ENCODE results near the gene NELL1.
A peak's percentile ranks its signal among the peaks of the same experiment; 100 is the strongest.

The NELL1 gene

DNA sequence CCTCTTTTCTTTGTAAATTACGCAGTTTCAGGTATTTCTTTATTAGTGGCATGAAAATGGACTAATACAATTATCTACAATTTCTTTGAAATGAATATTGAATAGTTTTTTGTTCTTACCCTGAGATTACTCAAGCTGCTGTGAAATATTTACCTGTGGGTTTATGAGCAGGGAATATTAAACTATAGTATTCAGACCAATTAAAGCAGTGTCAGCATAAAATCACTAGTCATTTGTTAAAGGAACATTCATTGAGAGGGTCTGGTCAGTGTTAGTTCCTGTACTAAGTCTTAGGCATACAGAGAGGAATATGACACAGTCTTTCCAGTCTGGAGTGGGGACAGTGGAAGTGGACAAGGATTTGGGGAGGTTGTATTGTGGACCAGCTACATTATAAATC is 877.3 kb downstream of the NELL1 start:
- H3K4me3 Mint-ChIP-seq = no peak overlapping the region
- ATAC-seq (replicated peaks) (no peak), DNase-seq (no peak)
- no peaks in the 10 kb centered on the region for H3K27me3 Mint-ChIP-seq
- H3K9me3 Mint-ChIP-seq = peaks cover 1 to 4% of the 10 kb centered on the region in 2 donors
- H3K4me1 Mint-ChIP-seq = no peaks in the 10 kb centered on the region
- no peaks in the 10 kb centered on the region for H3K36me3 Mint-ChIP-seq
- H3K27ac Mint-ChIP-seq = no peak overlapping the region

- H3K4me3 Mint-ChIP-seq = no peak overlapping the region
- no peak for ATAC-seq (replicated peaks)
- no peak overlapping the region for H3K27ac Mint-ChIP-seq
- DNase-seq = no peak
- H3K4me1 Mint-ChIP-seq = no peaks in the 10 kb centered on the region
- no peaks in the 10 kb centered on the region for H3K36me3 Mint-ChIP-seq
- no peaks in the 10 kb centered on the region for H3K27me3 Mint-ChIP-seq
- H3K9me3 Mint-ChIP-seq = peaks cover 0 to 1% of the 10 kb centered on the region in 2 donors
These were observed 883.5 kb downstream of the NELL1 start for GRCh38 chr11:21552911-21553310.

DNA sequence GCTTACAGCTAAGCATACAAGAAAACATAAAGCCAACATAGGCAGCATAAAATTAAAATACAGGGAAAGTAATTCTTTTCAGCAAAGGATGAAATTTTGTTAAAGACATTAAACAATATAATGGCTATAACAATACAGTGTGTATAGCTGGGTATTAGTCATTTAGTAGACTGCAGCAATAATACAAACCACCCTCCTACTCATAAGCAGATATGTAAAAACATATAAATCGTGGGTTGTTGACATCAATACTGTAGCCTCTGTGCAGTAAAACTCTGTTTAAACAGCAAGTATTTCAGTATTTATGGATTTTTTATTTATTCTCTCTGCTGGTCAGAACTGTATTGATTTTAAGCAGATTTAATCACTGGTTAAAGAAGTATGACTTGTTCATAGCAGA is 884.4 kb downstream of the NELL1 start:
- H3K27ac Mint-ChIP-seq = no peak overlapping the region
- H3K9me3 Mint-ChIP-seq = no peaks in the 10 kb centered on the region
- H3K36me3 Mint-ChIP-seq = no peaks in the 10 kb centered on the region
- no peak for DNase-seq
- no peaks in the 10 kb centered on the region for H3K27me3 Mint-ChIP-seq
- no peaks in the 10 kb centered on the region for H3K4me1 Mint-ChIP-seq
- H3K4me3 Mint-ChIP-seq = no peak overlapping the region
- ATAC-seq (replicated peaks) = no peak

- DNase-seq (no peak), ATAC-seq (replicated peaks) (no peak)
- H3K9me3 Mint-ChIP-seq = no peaks in the 10 kb centered on the region
- no peak overlapping the region for H3K27ac Mint-ChIP-seq
- no peaks in the 10 kb centered on the region for H3K36me3 Mint-ChIP-seq
- no peaks in the 10 kb centered on the region for H3K4me1 Mint-ChIP-seq
- H3K4me3 Mint-ChIP-seq = no peak overlapping the region
- H3K27me3 Mint-ChIP-seq = no peaks in the 10 kb centered on the region
These were observed 884.9 kb downstream of the NELL1 start for GRCh38 chr11:21554284-21554683.

- Mint-ChIP-seq H3K4me3 (no peak overlapping the region), H3K9me3 (no peaks in the 10 kb centered on the region), H3K27me3 (no peaks in the 10 kb centered on the region), H3K27ac (no peak overlapping the region), H3K4me1 (no peaks in the 10 kb centered on the region), H3K36me3 (no peaks in the 10 kb centered on the region)
- ATAC-seq (replicated peaks) (no peak), DNase-seq (no peak)
These were observed 887.5 kb downstream of the NELL1 start for GRCh38 chr11:21556926-21557325.

DNA sequence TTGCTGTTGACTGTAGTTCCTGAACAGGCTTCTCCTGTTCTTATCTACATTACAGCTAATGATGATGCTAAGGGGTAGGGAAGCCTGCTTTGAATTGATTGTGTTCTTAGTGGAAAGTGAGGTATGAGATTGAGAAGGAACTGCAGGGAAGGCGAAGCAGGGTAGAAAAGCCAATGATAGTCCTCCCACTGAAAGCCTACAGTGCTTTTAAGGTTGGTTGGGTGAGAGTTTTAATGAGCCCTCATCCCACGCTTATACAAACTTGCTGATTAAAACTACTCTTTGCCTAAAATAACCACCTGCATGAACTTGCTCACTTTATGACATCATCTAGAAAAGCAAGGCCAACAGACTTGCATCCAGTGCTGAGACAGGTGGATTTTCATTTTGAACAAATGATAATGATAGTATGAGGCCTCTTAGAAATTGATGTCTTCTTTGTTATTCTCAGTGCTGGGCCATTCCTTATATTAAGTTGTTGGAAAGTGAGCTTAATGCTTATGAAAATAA is 891.1 kb downstream of the NELL1 start:
- Mint-ChIP-seq H3K9me3 (no peaks in the 10 kb centered on the region), H3K36me3 (no peaks in the 10 kb centered on the region), H3K4me3 (no peak overlapping the region), H3K27ac (no peak overlapping the region), H3K4me1 (peaks cover 6 to 22% of the 10 kb centered on the region in 2 donors), H3K27me3 (no peaks in the 10 kb centered on the region)
- no peak for DNase-seq
- no peak for ATAC-seq (replicated peaks)

DNA sequence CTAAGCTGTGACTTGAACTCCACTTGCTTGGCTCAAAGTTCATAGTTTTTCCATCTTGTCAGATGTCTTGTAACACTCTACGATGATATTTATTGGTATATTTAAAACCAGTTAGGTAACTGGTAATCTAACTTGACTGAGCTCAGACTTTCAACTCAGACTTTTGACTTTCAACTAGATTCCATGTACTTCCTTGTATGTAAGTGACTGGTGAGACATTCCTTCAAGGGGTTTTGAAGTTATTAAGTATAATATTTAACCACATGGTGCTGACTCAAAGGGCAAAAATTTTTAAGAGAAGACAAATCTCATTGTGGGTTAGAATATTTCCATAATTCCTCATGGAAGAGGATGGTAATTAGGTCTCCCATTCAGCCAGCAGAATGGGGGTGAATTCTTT is 892.2 kb downstream of the NELL1 start:
- no peaks in the 10 kb centered on the region for H3K36me3 Mint-ChIP-seq
- no peaks in the 10 kb centered on the region for H3K9me3 Mint-ChIP-seq
- H3K4me3 Mint-ChIP-seq = no peak overlapping the region
- DNase-seq = no peak
- H3K27me3 Mint-ChIP-seq = no peaks in the 10 kb centered on the region
- peaks cover 6 to 26% of the 10 kb centered on the region in 2 donors for H3K4me1 Mint-ChIP-seq
- no peak for ATAC-seq (replicated peaks)
- H3K27ac Mint-ChIP-seq = no peak overlapping the region

GRCh38 chr11:21564095-21564494 is 894.7 kb downstream of the NELL1 start:
- DNase-seq = no peak
- Mint-ChIP-seq H3K4me1 (peaks cover 6 to 26% of the 10 kb centered on the region in 2 donors), H3K36me3 (no peaks in the 10 kb centered on the region), H3K4me3 (no peak overlapping the region), H3K9me3 (no peaks in the 10 kb centered on the region), H3K27me3 (no peaks in the 10 kb centered on the region), H3K27ac (no peak overlapping the region)
- ATAC-seq (replicated peaks) = peak; percentile 86 to 91

- ATAC-seq (replicated peaks) = peak; percentile 25
- H3K27me3 Mint-ChIP-seq = no peaks in the 10 kb centered on the region
- H3K36me3 Mint-ChIP-seq = no peaks in the 10 kb centered on the region
- H3K9me3 Mint-ChIP-seq = no peaks in the 10 kb centered on the region
- no peak for DNase-seq
- H3K27ac Mint-ChIP-seq = no peak overlapping the region
- H3K4me3 Mint-ChIP-seq = no peak overlapping the region
- H3K4me1 Mint-ChIP-seq = peaks cover 6 to 26% of the 10 kb centered on the region in 2 donors
These were observed 895.7 kb downstream of the NELL1 start for GRCh38 chr11:21564833-21565682.

DNA sequence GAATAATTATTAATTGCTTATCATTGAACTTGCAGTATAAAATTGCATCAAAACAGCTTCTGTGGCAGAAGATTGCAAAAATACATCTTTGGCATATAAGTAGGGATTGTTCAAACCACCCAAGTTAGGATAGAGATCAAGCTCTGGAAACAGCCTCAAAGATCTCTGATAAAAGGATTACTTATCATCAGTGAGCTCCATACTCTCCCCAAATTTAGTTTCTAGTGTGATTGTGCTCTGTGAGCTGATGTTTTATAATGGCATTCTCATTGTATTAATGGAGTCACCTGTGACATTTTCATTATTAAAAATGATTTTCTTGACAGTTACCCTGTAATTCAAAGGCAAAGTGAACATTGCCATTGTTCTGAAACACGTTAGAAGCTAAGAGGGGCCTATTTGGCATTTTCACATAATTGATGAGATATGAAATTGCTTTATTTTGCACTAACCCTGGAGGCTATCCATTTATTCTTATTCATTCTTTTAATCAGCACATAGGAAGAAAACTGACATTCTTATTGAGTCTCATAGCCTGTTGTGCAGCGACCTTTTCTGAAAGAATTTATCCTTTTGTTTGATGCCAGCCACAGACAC is 897.2 kb downstream of the NELL1 start:
- Mint-ChIP-seq H3K36me3 (no peaks in the 10 kb centered on the region), H3K27ac (no peak overlapping the region), H3K9me3 (no peaks in the 10 kb centered on the region), H3K4me1 (peaks cover 6 to 26% of the 10 kb centered on the region in 2 donors), H3K4me3 (no peak overlapping the region), H3K27me3 (no peaks in the 10 kb centered on the region)
- ATAC-seq (replicated peaks) (no peak), DNase-seq (no peak)

GRCh38 chr11:21567645-21568290 is 898.4 kb downstream of the NELL1 start:
- H3K27me3 Mint-ChIP-seq = no peaks in the 10 kb centered on the region
- H3K4me3 Mint-ChIP-seq = no peak overlapping the region
- ATAC-seq (replicated peaks) = no peak
- H3K36me3 Mint-ChIP-seq = no peaks in the 10 kb centered on the region
- no peak overlapping the region for H3K27ac Mint-ChIP-seq
- no peak for DNase-seq
- no peaks in the 10 kb centered on the region for H3K9me3 Mint-ChIP-seq
- H3K4me1 Mint-ChIP-seq = peaks cover 6 to 26% of the 10 kb centered on the region in 2 donors

GRCh38 chr11:21572210-21572609 is 902.8 kb downstream of the NELL1 start:
- Mint-ChIP-seq H3K36me3 (no peaks in the 10 kb centered on the region), H3K9me3 (no peaks in the 10 kb centered on the region), H3K4me3 (no peak overlapping the region), H3K27me3 (no peaks in the 10 kb centered on the region), H3K27ac (no peak overlapping the region), H3K4me1 (no peaks in the 10 kb centered on the region)
- DNase-seq (no peak), ATAC-seq (replicated peaks) (no peak)

DNA sequence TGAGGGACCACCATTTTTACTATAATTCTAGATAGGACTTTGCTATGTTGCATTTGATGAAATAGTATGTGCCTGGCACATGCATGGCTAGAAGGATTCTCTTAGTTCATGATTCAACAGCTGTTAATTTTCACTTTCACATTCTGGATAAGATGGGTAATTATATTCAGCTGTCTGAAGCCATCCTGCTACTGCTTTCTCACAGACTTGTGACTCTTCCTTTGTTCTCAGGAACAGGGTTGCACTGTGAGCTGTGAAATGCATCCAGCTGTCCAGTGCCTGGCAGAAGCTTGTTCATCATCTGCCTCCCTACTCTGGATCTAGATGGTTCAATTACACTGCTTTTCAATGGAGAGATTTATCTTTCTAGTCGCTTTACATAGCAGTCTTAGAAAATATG is 913.4 kb downstream of the NELL1 start:
- H3K4me1 Mint-ChIP-seq = no peaks in the 10 kb centered on the region
- no peak overlapping the region for H3K4me3 Mint-ChIP-seq
- ATAC-seq (replicated peaks) (no peak), DNase-seq (no peak)
- no peaks in the 10 kb centered on the region for H3K27me3 Mint-ChIP-seq
- no peaks in the 10 kb centered on the region for H3K36me3 Mint-ChIP-seq
- no peak overlapping the region for H3K27ac Mint-ChIP-seq
- no peaks in the 10 kb centered on the region for H3K9me3 Mint-ChIP-seq

- Mint-ChIP-seq H3K4me1 (no peaks in the 10 kb centered on the region), H3K4me3 (no peak overlapping the region), H3K9me3 (peaks cover 0 to 4% of the 10 kb centered on the region in 2 donors), H3K36me3 (no peaks in the 10 kb centered on the region), H3K27ac (no peak overlapping the region), H3K27me3 (no peaks in the 10 kb centered on the region)
- DNase-seq (no peak), ATAC-seq (replicated peaks) (no peak)
These were observed 919.4 kb downstream of the NELL1 start for GRCh38 chr11:21588754-21589153.

DNA sequence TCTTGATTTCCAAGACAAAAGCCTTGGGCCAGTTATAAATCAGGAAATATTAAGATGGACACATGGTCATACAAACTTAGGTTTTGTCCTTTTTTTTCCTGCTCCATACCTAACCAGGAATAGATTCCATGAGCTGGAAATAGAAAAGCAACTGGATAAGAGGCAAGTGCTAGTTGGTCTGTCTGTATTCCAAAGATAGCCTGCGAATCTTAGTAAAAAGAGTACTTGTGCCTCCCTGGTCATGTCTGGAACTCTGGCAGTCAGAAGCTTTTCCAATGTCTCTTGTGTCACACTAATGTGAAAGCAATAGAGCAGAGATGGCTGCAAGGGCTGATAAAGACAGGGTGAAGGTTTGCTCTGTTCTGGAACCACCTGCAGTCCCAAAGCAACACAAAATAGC is 933.3 kb downstream of the NELL1 start:
- no peaks in the 10 kb centered on the region for H3K36me3 Mint-ChIP-seq
- H3K27ac Mint-ChIP-seq = no peak overlapping the region
- H3K9me3 Mint-ChIP-seq = no peaks in the 10 kb centered on the region
- H3K4me1 Mint-ChIP-seq = no peaks in the 10 kb centered on the region
- ATAC-seq (replicated peaks) (no peak), DNase-seq (no peak)
- H3K4me3 Mint-ChIP-seq = no peak overlapping the region
- H3K27me3 Mint-ChIP-seq = no peaks in the 10 kb centered on the region
